NB4 (cell line): ENCODE results near the gene CCDC61.
A peak's percentile ranks its signal among the peaks of the same experiment; 100 is the strongest.

Experiments used
- DNase-seq: peaks from one replicate; pipeline ENCODE4 v3.0.0; 2010; ENCODE audit warnings: low read depth
- H3K4me3 ChIP-seq: one replicate; pipeline ENCODE4 v1.5.1; 2011; ENCODE audit warnings: mild to moderate bottlenecking, low read depth, low read length, moderate library complexity
- MYC ChIP-seq: IDR thresholded peaks from 2 replicates; pipeline ENCODE4 v1.6.1; 2011; ENCODE audit warnings: low read depth, low read length
- POLR2A ChIP-seq: IDR thresholded peaks from 2 replicates; pipeline ENCODE4 v1.6.1; 2011; ENCODE audit warnings: mild to moderate bottlenecking; ENCODE audit not compliant: insufficient read length; ENCODE audit errors: extremely low read depth
- TF ChIP-seq, protein P1 (sequence below): IDR thresholded peaks from 2 replicates; pipeline ENCODE4 v1.6.1; 2011; ENCODE audit warnings: low read depth, low read length
- TF ChIP-seq, protein P2 (sequence below): IDR thresholded peaks from one replicate; pipeline ENCODE4 v1.5.1; 2012; ENCODE audit warnings: low read depth, low read length

The CCDC61 gene

DNA sequence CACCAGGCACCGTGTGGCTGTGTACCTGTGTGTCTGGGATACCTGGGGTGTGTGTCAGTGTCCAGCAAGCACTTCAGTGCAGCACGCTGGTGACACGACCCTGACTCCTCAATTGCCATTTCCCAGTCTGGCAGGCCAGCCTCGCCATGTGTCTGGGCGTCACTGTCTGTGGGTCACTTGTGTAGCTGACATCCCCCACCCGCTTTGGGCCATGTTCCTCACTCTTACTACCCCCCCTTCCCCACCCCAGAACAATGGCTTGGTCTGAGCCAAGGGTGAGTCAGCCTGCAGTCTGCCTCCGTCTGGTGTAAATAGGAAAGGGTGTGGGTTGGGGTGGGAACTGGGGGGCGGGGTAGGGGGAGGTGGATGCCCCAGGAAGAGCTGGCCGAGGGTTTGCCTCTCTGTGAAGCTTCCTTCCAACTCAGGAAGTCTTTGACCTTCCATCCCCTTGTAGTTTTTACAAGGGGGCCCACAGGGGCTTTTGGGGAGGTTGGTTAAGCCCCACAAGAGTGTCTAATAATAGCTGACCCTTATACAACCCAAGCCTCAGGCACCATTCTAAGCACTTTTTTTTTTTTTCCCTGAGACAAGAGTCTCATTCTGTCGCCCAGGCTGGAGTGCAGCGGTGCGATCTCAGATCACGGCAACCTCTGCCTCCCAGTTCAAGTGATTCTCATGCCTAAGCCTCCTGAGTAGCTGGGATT lies 39.2 kb upstream of the CCDC61 start:
- TF ChIP-seq, protein P1, sequence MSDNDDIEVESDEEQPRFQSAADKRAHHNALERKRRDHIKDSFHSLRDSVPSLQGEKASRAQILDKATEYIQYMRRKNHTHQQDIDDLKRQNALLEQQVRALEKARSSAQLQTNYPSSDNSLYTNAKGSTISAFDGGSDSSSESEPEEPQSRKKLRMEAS, result no peak
- TF ChIP-seq, protein P2, sequence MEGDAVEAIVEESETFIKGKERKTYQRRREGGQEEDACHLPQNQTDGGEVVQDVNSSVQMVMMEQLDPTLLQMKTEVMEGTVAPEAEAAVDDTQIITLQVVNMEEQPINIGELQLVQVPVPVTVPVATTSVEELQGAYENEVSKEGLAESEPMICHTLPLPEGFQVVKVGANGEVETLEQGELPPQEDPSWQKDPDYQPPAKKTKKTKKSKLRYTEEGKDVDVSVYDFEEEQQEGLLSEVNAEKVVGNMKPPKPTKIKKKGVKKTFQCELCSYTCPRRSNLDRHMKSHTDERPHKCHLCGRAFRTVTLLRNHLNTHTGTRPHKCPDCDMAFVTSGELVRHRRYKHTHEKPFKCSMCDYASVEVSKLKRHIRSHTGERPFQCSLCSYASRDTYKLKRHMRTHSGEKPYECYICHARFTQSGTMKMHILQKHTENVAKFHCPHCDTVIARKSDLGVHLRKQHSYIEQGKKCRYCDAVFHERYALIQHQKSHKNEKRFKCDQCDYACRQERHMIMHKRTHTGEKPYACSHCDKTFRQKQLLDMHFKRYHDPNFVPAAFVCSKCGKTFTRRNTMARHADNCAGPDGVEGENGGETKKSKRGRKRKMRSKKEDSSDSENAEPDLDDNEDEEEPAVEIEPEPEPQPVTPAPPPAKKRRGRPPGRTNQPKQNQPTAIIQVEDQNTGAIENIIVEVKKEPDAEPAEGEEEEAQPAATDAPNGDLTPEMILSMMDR, result no peak
- no peak for TF ChIP-seq MYC
- no peak for TF ChIP-seq POLR2A
- no peak overlapping the region for H3K4me3 ChIP-seq
- DNase-seq, result peak; percentile 70

DNA sequence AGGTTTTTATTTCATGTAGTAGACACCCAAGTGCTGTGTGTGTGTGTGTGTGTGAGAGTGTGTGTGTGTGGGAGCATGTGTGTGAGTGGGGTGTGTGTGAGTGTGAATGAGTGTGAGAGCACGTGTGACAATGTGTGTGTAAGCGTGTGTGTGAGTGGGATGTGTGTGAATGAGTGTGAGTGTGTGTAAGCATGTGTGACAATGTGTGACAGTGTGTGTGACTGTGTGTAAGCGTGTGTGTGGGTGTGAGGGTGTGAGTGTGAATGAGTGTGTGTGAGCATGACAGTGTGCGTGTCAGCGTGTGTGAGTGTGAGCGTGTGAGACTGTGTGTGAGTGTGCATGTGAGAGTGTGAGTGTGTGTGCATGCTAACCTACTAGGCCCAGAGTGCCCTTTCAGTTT lies 36.9 kb upstream of the CCDC61 start:
- TF ChIP-seq, protein P1, result no peak
- TF ChIP-seq, protein P2, result no peak
- TF ChIP-seq MYC (no peak), POLR2A (no peak)
- no peak overlapping the region for H3K4me3 ChIP-seq
- no peak for DNase-seq

DNA sequence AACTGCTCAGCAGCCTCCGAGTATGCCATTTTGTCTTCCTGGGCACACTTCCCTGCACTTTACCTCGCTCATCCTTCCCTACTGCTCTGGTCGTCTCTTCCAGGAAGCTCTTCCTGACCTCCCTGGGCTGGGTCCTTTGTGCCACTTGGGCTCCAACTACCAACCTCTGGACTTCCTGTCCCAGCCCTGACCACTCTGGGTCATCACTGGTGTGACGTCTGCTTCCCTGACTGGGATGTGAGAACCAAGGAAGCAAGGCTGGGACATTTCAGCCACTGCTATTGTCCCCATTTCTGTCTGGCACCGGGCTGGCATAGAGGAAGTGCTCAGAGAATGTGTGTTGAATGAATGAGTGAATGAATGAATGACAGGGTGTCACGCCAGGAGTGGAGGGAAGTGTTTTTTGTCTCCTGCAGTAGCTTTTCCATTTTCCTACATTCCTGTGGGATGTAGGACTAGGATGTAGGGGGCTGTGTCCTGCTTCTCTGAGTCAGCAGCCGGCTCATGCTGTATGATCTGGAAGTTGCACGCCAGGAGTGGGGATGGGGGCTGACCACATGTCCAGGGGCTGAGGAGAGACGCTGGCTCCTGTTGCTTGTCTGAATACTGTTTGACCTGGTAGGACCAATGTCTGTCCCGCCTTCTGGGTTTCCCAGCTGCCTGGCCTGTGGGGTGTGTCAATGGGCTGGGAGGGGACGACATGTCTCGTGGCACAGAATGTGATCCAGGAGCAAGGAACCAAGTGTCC lies 36.3 kb upstream of the CCDC61 start:
- TF ChIP-seq POLR2A (no peak), MYC (no peak)
- TF ChIP-seq, protein P1, result no peak
- TF ChIP-seq, protein P2, result no peak
- DNase-seq, result no peak
- H3K4me3 ChIP-seq, result no peak overlapping the region

DNA sequence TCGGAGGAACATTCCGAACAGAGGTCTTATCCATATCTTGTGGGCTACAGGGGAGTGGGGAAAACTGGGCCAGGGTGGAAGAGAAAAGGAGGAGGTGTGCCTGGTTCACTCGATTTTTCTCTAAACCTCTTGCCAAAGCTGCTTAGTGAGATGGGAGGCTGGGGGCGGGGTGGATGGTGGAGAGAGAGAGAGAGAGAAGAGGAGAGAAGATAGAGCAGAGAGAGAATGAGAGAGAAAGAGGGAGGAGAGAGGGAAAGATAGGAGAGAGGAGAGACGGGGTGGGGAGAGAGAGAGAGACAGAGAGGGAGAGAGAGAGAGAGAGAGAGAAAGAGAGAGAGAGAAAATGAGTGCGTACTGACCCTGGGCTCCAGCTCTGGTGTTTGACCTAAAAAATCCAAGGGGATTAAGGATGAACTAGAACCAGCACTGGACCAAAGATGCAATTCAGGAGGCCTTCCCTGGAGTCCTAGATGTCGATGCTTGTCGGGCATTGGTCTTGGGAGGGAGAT lies 35.7 kb upstream of the CCDC61 start:
- TF ChIP-seq POLR2A, result no peak
- TF ChIP-seq, protein P2, result no peak
- TF ChIP-seq, protein P1, result no peak
- no peak for TF ChIP-seq MYC
- no peak overlapping the region for H3K4me3 ChIP-seq
- DNase-seq, result no peak

DNA sequence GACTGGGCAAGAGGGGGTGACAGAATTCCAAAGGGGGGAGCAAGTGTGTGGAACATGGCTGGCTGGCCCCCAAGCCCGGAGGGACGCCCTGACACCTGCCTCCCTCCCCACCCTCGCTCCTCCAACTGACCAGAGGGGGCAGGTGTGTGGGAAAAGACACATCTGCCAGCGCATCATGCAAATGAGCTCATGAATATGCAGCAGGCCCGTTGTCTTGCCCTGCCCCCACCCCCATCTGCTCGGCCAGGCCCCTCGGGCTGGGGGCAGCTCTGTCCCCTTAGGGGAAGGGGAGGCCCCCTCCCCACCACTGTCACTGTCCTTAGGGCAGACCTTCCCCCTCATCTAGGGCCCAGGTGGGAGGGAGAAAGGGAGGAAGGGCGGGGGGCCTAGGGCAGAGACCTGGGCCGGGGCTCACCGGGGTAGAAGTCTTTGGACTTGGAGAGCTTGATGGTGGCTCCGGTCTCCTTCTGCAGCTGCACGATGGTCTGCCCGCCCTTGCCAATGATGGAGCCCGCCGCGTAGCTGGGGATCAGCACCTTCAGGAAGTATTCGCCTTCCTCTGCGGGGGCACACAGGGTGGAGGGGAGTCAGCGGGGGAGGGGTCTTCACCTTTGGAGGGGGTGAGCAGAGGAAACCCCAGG lies 34.6 kb upstream of the CCDC61 start:
- DNase-seq, result no peak
- no peak overlapping the region for H3K4me3 ChIP-seq
- TF ChIP-seq, protein P2, result no peak
- TF ChIP-seq, protein P1, result no peak
- no peak for TF ChIP-seq MYC
- no peak for TF ChIP-seq POLR2A
